Measurements from ENCODE around the gene C6orf136. TPM values are rescaled to one million over a fixed set of nuclear protein-coding genes. Genes with fewer than 3 reads are reported as not detected.

Gene C6orf136
- total RNA-seq (2014; rRNA removed): 3.2 and 7.2 TPM in 2 replicates
- 9.1 TPM for polyA plus RNA-seq (2012)

GRCh38 chr6:30646450-30647241 is at the start of gene C6orf136:
C6orf136 (plus strand) TSS chr6:30647133; CDS start chr6:30647232, 99 bp downstream.
- peak; percentile 87 for DNase-seq (ENCODE audit: low read depth)

GRCh38 chr6:30597315-30598144 is 49.4 kb upstream of the C6orf136 start:
- peak; percentile 82 for DNase-seq (ENCODE audit: low read depth)

GRCh38 chr6:30598912-30599624 is 47.9 kb upstream of the C6orf136 start:
- no peak for DNase-seq (ENCODE audit: low read depth)

- no peak for DNase-seq (ENCODE audit: low read depth)
These were observed 47.2 kb upstream of the C6orf136 start for GRCh38 chr6:30599625-30600324.

- DNase-seq (ENCODE audit: low read depth): no peak
These were observed 46.4 kb upstream of the C6orf136 start for GRCh38 chr6:30600451-30600961.

GRCh38 chr6:30601436-30601814 is 45.5 kb upstream of the C6orf136 start:
- DNase-seq (ENCODE audit: low read depth): no peak

GRCh38 chr6:30601815-30602641 is 44.9 kb upstream of the C6orf136 start:
- no peak for DNase-seq (ENCODE audit: low read depth)

- DNase-seq (ENCODE audit: low read depth): no peak
These were observed 43.0 kb upstream of the C6orf136 start for GRCh38 chr6:30603961-30604360.

GRCh38 chr6:30610065-30610464 is 36.9 kb upstream of the C6orf136 start:
- no peak for DNase-seq (ENCODE audit: low read depth)

- no peak for DNase-seq (ENCODE audit: low read depth)
These were observed 35.6 kb upstream of the C6orf136 start for GRCh38 chr6:30611150-30611855.

- DNase-seq (ENCODE audit: low read depth): no peak
These were observed 35.1 kb upstream of the C6orf136 start for GRCh38 chr6:30611856-30612194.

- peak; percentile 63 for DNase-seq (ENCODE audit: low read depth)
These were observed 34.7 kb upstream of the C6orf136 start for GRCh38 chr6:30612213-30612612.

- peak; percentile 52 for DNase-seq (ENCODE audit: low read depth)
These were observed 34.2 kb upstream of the C6orf136 start for GRCh38 chr6:30612687-30613248.

GRCh38 chr6:30613251-30614043 is 33.5 kb upstream of the C6orf136 start:
- peak; percentile 49 for DNase-seq (ENCODE audit: low read depth)

- no peak for DNase-seq (ENCODE audit: low read depth)
These were observed 32.7 kb upstream of the C6orf136 start for GRCh38 chr6:30614044-30614842.

- DNase-seq (ENCODE audit: low read depth): peak; percentile 98
These were observed 32.1 kb upstream of the C6orf136 start for GRCh38 chr6:30614843-30615218.

GRCh38 chr6:30615219-30615957 is 31.5 kb upstream of the C6orf136 start:
- DNase-seq (ENCODE audit: low read depth): peak; percentile 83

Data from LHCN-M2 (cell line).